GM21528 (cell line): Measurements from ENCODE around the gene GJC1.
"Not testable (repeated sequence)": the region's sequence is repeated elsewhere in the genome, so short reads cannot be mapped to it uniquely, and the experiment has no call there.

Experiments used
- ATAC-seq: cut with Tn5 transposase; IDR thresholded peaks from one replicate; pipeline ENCODE4 v1.9.1; 2021; ENCODE audit warnings: mild to moderate bottlenecking, moderate library complexity; ENCODE audit not compliant: unreplicated experiment, low FRiP score

Gene GJC1

GRCh38 chr17:44763170-44763569, 66.9 kb downstream of the GJC1 start:
- no peak for ATAC-seq

- ATAC-seq = no peak
Measured at GRCh38 chr17:44761932-44762810, 67.9 kb downstream of the GJC1 start.

- ATAC-seq = no peak
Measured at GRCh38 chr17:44760474-44761308, 69.4 kb downstream of the GJC1 start.

GRCh38 chr17:44759916-44760243, 70.2 kb downstream of the GJC1 start:
- no peak for ATAC-seq

- ATAC-seq = no peak
Measured at GRCh38 chr17:44759086-44759915, 70.8 kb downstream of the GJC1 start.

GRCh38 chr17:44758414-44759085, 71.5 kb downstream of the GJC1 start, which contains the start of gene ADAM11:
ADAM11 (plus strand) TSS chr17:44758988; CDS start chr17:44759200, 212 bp downstream.
- ATAC-seq = no peak

GRCh38 chr17:44757918-44758413, 72.1 kb downstream of the GJC1 start:
- no peak for ATAC-seq

GRCh38 chr17:44757045-44757917, 72.8 kb downstream of the GJC1 start:
- ATAC-seq = no peak

- not testable (repeated sequence) for ATAC-seq
Measured at GRCh38 chr17:44755180-44755579, 74.9 kb downstream of the GJC1 start.

- no peak for ATAC-seq
Measured at GRCh38 chr17:44754276-44754675, 75.8 kb downstream of the GJC1 start.

- ATAC-seq = no peak
Measured at GRCh38 chr17:44752953-44753861, 76.9 kb downstream of the GJC1 start.

- ATAC-seq = no peak
Measured at GRCh38 chr17:44751806-44752205, 78.3 kb downstream of the GJC1 start.

- no peak for ATAC-seq
Measured at GRCh38 chr17:44751331-44751730, 78.8 kb downstream of the GJC1 start.

GRCh38 chr17:44749980-44750318, 80.1 kb downstream of the GJC1 start:
- ATAC-seq = no peak

- ATAC-seq = no peak
Measured at GRCh38 chr17:44749076-44749979, 80.8 kb downstream of the GJC1 start.
